Measurements from ENCODE around the gene GPC6.

DNA sequence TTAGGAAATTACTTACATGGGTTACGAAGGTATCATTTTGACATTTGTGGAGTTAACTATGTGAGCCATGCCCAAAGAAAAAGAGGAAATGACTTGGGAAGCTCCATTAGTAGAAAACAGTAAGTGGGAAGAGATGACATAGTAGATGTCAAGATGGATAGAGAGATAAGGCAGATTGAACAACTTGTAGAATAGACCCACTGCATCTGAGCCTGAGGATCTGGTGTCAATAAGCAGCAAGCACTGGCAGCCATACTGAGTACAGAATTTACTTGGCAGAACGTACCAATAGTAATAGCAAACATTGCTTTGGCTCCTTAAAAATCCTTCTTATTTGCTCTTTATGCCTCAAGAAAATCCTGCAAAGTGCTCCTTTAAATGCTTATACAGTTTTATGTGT, 203.8 kb downstream of the GPC6 start:
- TF ChIP-seq, protein P1, sequence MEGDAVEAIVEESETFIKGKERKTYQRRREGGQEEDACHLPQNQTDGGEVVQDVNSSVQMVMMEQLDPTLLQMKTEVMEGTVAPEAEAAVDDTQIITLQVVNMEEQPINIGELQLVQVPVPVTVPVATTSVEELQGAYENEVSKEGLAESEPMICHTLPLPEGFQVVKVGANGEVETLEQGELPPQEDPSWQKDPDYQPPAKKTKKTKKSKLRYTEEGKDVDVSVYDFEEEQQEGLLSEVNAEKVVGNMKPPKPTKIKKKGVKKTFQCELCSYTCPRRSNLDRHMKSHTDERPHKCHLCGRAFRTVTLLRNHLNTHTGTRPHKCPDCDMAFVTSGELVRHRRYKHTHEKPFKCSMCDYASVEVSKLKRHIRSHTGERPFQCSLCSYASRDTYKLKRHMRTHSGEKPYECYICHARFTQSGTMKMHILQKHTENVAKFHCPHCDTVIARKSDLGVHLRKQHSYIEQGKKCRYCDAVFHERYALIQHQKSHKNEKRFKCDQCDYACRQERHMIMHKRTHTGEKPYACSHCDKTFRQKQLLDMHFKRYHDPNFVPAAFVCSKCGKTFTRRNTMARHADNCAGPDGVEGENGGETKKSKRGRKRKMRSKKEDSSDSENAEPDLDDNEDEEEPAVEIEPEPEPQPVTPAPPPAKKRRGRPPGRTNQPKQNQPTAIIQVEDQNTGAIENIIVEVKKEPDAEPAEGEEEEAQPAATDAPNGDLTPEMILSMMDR (IDR thresholded peaks at IDR 0.05; ENCODE audit: low read length), result no peak
- no peak for TF ChIP-seq EZH2 (IDR thresholded peaks at IDR 0.05; ENCODE audit: borderline replicate concordance, low read length)

Measured in OCI-LY1 (cell line).